Kidney (tissue), 14 donors: ENCODE data around the gene ERFE. TPM values are rescaled to one million over a fixed set of nuclear protein-coding genes. Genes with fewer than 3 reads are reported as not detected.

ENCODE experiments used
- DNase-seq, 5 donors: peaks; one replicate each; pipeline ENCODE4 v3.0.0-alpha.2; 2013 to 2020
- FAIRE-seq: peaks from 2 replicates; lab custom pipeline; 2012; peaks lifted over from hg19 to GRCh38; lab: Jason Lieb, UNC
- H3K27ac ChIP-seq, 2 donors: one replicate each; pipeline ENCODE4 v1.7.0; 2013; ENCODE audit warnings: low read depth in 2 of 2, low read length in 2 of 2, inconsistent platforms in 1 of 2
- H3K27me3 ChIP-seq: one replicate; pipeline ENCODE4 v1.7.1; 2013; ENCODE audit warnings: low read length, inconsistent platforms; ENCODE audit not compliant: control insufficient read depth, insufficient read depth
- H3K36me3 ChIP-seq, 3 donors: one replicate each; pipeline versions ENCODE4 v1.7.0 to v1.7.1; 2013; ENCODE audit warnings: low read length in 3 of 3, control low read depth in 1 of 3, inconsistent platforms in 1 of 3; ENCODE audit not compliant: insufficient read depth in 3 of 3, control insufficient read depth in 2 of 3
- H3K4me1 ChIP-seq, 3 donors: one replicate each; pipeline versions ENCODE4 v1.7.0 to v1.7.1; 2013; ENCODE audit warnings: low read length in 3 of 3, inconsistent platforms in 1 of 3, low read depth in 1 of 3; ENCODE audit not compliant: control insufficient read depth in 2 of 3, insufficient read depth in 2 of 3
- H3K4me3 ChIP-seq, 3 donors: one replicate each; pipeline versions ENCODE4 v1.7.0 to v1.8.1; 2013; ENCODE audit warnings: low read length in 3 of 3, control low read depth in 1 of 3, inconsistent platforms in 1 of 3
- H3K9ac ChIP-seq, 3 donors: one replicate each; pipeline versions ENCODE4 v1.7.0 to v1.7.1; 2013; ENCODE audit warnings: low read length in 3 of 3, control low read depth in 1 of 3, inconsistent platforms in 1 of 3
- H3K9me3 ChIP-seq, 3 donors: one replicate each; pipeline versions ENCODE4 v1.7.0 to v1.7.1; 2013; ENCODE audit warnings: low read length in 3 of 3, control low read depth in 1 of 3, inconsistent platforms in 1 of 3; ENCODE audit not compliant: control insufficient read depth in 2 of 3, insufficient read depth in 1 of 3
- CTCF ChIP-seq: IDR thresholded peaks from 3 replicates; pipeline ENCODE4 v1.5.1; 2012; ENCODE audit warnings: mild to moderate bottlenecking, moderate library complexity, borderline replicate concordance; ENCODE audit not compliant: insufficient read depth; ENCODE audit errors: extremely low read depth
- intact Hi-C: fragments of 100-400 bp; cut with DNase I; formaldehyde crosslinking; loops from one replicate; pipeline ENCODE4 v1.11.1; 2022
- polyA plus RNA-seq: library from polyadenylated mRNA; stranded (reverse); fragments of 350-450 nt; fragmentation: Illumina TruSeq; extraction: RNeasy Lipid Tissue Mini Kit (QIAGEN cat#74804); gene quantifications from one replicate; pipeline ENCODE4 v1.2.3, GENCODE V29; 2014; ENCODE audit warnings: low read depth, low replicate concordance; ENCODE audit not compliant: insufficient read depth
- total RNA-seq: library from RNA; stranded (reverse); fragmentation: NEBNext Ultra II Directional; extraction: Animal tissue kit (Norgen Biotek cat#: 25700); gene quantifications from one replicate; pipeline ENCODE4 v1.2.1, GENCODE V29; 2021
- donor health status: control.
- donor health status: control.
- donor health status: control.
- donor health status: control.
- donor health status: control.
- donor health status: DM: yes; HTN: yes; CAD: no.
- donor health status: Normal renal cell carcinoma (clear cell type).

ERFE gene
- total and polyA plus RNA-seq, 2 donors from 2014 or later = 1.6 to 61.4 TPM

- Histone ChIP-seq H3K9ac (no peak overlapping the region), H3K9me3 (peaks cover 0 to 4% (median 0%) of the 10 kb centered on the region in 3 donors), H3K4me3 (no peak overlapping the region), H3K36me3 (no peaks in the 10 kb centered on the region), H3K4me1 (peaks cover 0 to under 1% (median 0%) of the 10 kb centered on the region in 3 donors), H3K27ac (no peak overlapping the region), H3K27me3 (no peaks in the 10 kb centered on the region)
- DNase-seq (peak in 2 of 5 donors; percentile 38 to 51), FAIRE-seq (no peak)
- TF ChIP-seq CTCF = no peak
- intact Hi-C loops = no loop called here
Measured at GRCh38 chr2:238121511-238122286, 37.1 kb upstream of the ERFE start.

- peaks cover 0 to 4% (median 3%) of the 10 kb centered on the region in 3 donors for H3K4me1 ChIP-seq
- H3K36me3 ChIP-seq = no peaks in the 10 kb centered on the region
- peak in 2 of 5 donors; percentile 43 to 72 for DNase-seq
- peaks cover 0 to 4% (median 0%) of the 10 kb centered on the region in 3 donors for H3K9me3 ChIP-seq
- H3K27me3 ChIP-seq = no peaks in the 10 kb centered on the region
- no peak overlapping the region for H3K9ac ChIP-seq
- no peak overlapping the region for H3K4me3 ChIP-seq
- FAIRE-seq = no peak
- intact Hi-C loops = no loop called here
- no peak overlapping the region for H3K27ac ChIP-seq
- TF ChIP-seq CTCF = no peak
Measured at GRCh38 chr2:238122287-238123217, 36.2 kb upstream of the ERFE start.

GRCh38 chr2:238123218-238123971, 35.4 kb upstream of the ERFE start:
- H3K9ac ChIP-seq = no peak overlapping the region
- FAIRE-seq (no peak), DNase-seq (peak in 3 of 5 donors; percentile 32 to 66 (median 44))
- intact Hi-C loops = no loop called here
- no peak overlapping the region for H3K4me3 ChIP-seq
- H3K27me3 ChIP-seq = no peaks in the 10 kb centered on the region
- peaks cover 0 to 4% (median 0%) of the 10 kb centered on the region in 3 donors for H3K9me3 ChIP-seq
- H3K36me3 ChIP-seq = no peaks in the 10 kb centered on the region
- TF ChIP-seq CTCF = no peak
- no peak overlapping the region for H3K27ac ChIP-seq
- H3K4me1 ChIP-seq = peaks cover 0 to 4% (median 3%) of the 10 kb centered on the region in 3 donors
